NCI-H526 treated with DMSO at 0.1 percent for 48 hours (cell line): ENCODE measurements around the gene BRME1.
"Not testable (repeated sequence)": the region's sequence is repeated elsewhere in the genome, so short reads cannot be mapped to it uniquely, and the experiment has no call there.

Experiments
- DNase-seq: peaks from one replicate; lab custom pipeline; 2025; lab: John Stamatoyannopoulos, UW

The BRME1 gene

GRCh38 chr19:13926715-13927114 lies 20.8 kb upstream of the BRME1 start:
- DNase-seq, result no peak

- DNase-seq, result no peak
These were observed 20.1 kb upstream of the BRME1 start for GRCh38 chr19:13926010-13926409.

- no peak for DNase-seq
These were observed 17.5 kb upstream of the BRME1 start for GRCh38 chr19:13923194-13923987.

GRCh38 chr19:13922118-13922517 lies 16.2 kb upstream of the BRME1 start:
- not testable (repeated sequence) for DNase-seq

GRCh38 chr19:13920940-13921747 lies 15.2 kb upstream of the BRME1 start:
- DNase-seq, result peak; percentile 13

- DNase-seq, result no peak
These were observed 14.6 kb upstream of the BRME1 start for GRCh38 chr19:13920524-13920923.

- DNase-seq, result no peak
These were observed 13.0 kb upstream of the BRME1 start for GRCh38 chr19:13918726-13919411.

- DNase-seq, result no peak
These were observed 12.0 kb upstream of the BRME1 start for GRCh38 chr19:13917888-13918406.

- DNase-seq, result no peak
These were observed 8.9 kb upstream of the BRME1 start for GRCh38 chr19:13914777-13915176.

GRCh38 chr19:13913352-13913751 lies 7.4 kb upstream of the BRME1 start:
- DNase-seq, result no peak

GRCh38 chr19:13909430-13909829 lies 3.5 kb upstream of the BRME1 start:
- no peak for DNase-seq

- no peak for DNase-seq
These were observed 2.8 kb upstream of the BRME1 start for GRCh38 chr19:13908674-13909073.

GRCh38 chr19:13906910-13907309 lies 993 bp upstream of the BRME1 start:
- no peak for DNase-seq

- DNase-seq, result no peak
These were observed 596 bp upstream of the BRME1 start for GRCh38 chr19:13906521-13906904.

- DNase-seq, result no peak
These were observed 2.8 kb downstream of the BRME1 start for GRCh38 chr19:13902993-13903555.

- DNase-seq, result no peak
These were observed 5.9 kb downstream of the BRME1 start for GRCh38 chr19:13899912-13900584.

- DNase-seq, result no peak
These were observed 6.5 kb downstream of the BRME1 start for GRCh38 chr19:13899393-13899792.

GRCh38 chr19:13896227-13896626 lies 9.7 kb downstream of the BRME1 start:
- no peak for DNase-seq

GRCh38 chr19:13894552-13894951 lies 11.4 kb downstream of the BRME1 start:
- DNase-seq, result no peak

GRCh38 chr19:13892870-13893269 lies 13.0 kb downstream of the BRME1 start:
- DNase-seq, result no peak

- no peak for DNase-seq
These were observed 15.8 kb downstream of the BRME1 start for GRCh38 chr19:13890136-13890535.

GRCh38 chr19:13888281-13888680 lies 17.6 kb downstream of the BRME1 start:
- DNase-seq, result no peak
